EH (cell line): ENCODE measurements around the gene NFIA.

ENCODE experiments used
- DNase-seq: peaks from one replicate; pipeline ENCODE4 v3.0.0-alpha.2; 2015; ENCODE audit warnings: low read depth

The NFIA gene

DNA sequence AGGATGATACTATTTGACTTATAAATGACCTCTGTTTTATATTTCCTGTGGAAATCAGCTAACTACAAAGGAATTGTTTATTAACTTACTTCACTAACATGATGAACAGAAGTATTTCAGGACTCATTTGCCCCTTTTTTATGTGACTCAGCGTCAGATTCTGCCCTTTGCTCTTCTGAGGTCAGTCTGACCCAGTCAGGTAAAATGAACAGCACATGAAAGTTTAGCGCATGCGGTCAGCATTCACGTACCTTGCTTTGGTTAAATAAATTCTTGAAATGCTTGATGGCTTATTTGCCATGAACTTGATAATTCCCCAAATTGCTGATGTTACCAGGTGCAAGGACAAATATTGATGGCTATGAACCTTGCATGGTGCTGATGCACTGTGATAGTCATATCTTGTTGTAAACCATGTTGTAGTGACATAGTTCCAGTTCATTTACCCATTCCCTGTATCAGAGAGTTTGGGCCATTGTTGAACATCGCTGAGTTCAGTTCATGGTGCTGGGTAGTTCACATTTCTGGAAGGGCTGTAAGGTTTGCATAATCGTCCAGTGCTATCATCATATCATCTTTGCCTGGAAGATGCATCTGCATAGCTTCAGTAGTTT, 133.4 kb downstream of the NFIA start:
- no peak for DNase-seq

DNA sequence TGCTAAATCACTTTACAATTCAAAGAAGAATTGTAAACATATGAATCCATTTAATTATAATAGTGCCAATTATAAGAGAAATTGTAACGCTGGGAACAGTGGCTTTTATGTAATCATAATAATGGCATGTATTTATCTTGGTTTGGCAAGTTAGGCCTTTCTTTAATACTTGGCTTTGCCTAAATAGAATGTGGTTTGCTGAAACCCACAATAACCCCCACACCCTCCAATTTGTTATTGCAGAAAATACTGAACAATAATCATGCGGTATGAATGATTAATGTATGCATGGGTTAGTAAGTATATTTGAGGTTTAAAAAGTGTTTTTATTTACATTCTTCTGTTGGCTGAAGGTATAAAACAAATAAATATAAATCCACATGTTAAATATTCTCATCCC, 138.2 kb downstream of the NFIA start:
- no peak for DNase-seq

DNA sequence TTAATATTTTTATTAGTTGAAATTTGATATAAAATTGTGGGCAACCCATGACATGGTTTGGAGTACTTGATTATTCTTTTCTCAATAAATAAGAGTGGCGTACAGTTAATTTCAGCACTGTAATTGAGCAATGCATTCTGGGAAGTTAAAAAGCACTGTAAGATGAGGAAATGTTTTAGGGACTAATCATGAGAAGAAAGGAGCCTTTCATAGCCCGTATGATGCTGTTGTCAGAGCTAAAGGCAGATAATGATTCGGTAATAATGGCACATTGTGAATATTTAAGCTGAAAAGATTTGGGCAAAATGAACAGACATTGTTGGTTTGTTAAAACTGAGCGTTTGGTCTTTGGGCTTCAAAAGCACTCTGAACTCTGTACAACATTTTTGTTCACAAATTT, 139.3 kb downstream of the NFIA start:
- peak; percentile 5 for DNase-seq

DNA sequence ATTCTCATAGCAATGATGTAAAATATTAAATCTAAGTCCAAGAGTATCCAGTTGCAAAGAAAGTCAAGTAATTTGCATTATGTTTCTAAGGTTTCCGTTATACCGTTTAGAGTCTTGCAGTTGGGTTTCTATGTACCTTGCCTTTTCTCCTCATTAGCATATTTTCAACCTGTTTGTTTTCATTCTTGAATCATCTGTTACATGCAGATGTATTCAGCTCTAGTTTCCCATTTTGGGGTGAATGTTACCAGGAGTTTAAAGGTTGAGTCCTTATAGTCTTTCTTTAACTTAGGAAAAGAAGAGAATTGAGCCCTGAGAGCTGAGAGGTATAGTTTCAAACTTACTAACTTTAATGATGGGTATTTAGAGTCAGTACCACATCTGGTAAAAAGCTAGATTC, 139.9 kb downstream of the NFIA start:
- DNase-seq, result no peak

DNA sequence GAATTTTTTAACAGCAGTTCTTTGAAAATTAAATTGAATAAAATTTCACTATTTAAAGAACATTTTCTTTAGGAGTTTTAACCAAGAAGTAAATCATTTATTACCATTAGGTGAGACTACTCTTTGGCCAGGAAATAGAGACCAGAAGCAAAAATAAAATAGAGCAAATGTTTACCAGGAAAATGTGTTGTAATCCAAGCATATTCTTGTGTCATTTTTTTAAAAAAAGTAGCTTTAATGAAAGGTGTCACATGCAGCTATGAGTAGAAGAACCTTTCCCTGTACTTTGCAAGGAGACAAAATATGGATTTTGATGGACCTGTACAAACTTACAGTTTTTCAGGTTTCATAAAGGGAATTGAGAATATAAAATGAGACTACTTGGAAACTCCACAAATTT, 140.8 kb downstream of the NFIA start:
- no peak for DNase-seq

DNA sequence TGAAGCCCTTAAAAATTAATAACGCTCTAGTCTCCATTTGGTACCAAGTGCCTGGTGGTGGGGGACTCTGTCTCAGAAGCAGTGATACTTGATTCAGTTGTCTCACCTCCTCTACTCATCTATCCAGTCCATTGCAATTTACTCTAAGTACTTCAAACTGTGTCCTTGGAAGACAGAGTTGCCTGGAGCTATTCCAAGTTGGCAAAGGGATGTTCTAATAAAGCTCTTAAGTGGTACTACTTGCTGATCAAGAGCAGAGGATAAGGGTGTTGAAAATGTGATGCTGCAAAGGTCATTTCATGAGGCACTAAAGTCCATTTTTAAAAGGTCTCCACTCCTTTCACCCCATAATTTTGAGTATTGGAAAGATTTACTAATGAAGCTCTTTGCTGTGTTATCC, 142.2 kb downstream of the NFIA start:
- no peak for DNase-seq

DNA sequence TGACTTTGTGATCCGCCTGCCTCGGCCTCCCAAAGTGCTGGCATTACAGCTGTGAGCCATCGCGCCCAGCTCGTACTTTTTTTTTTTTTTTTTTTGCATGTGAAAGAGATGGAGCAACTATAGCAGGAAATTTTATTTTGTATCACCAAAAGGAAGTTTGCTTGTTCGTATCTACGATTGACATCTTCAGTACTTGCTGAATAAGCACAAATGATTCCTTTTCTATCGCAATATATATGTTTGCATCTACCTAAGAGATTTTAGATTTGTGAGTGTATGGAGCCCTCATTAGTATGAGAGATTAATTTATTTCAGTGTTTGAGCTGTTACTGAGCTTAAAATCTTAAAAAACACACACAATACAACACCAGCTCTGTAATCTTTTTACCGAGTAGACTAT, 143.1 kb downstream of the NFIA start:
- DNase-seq, result no peak

DNA sequence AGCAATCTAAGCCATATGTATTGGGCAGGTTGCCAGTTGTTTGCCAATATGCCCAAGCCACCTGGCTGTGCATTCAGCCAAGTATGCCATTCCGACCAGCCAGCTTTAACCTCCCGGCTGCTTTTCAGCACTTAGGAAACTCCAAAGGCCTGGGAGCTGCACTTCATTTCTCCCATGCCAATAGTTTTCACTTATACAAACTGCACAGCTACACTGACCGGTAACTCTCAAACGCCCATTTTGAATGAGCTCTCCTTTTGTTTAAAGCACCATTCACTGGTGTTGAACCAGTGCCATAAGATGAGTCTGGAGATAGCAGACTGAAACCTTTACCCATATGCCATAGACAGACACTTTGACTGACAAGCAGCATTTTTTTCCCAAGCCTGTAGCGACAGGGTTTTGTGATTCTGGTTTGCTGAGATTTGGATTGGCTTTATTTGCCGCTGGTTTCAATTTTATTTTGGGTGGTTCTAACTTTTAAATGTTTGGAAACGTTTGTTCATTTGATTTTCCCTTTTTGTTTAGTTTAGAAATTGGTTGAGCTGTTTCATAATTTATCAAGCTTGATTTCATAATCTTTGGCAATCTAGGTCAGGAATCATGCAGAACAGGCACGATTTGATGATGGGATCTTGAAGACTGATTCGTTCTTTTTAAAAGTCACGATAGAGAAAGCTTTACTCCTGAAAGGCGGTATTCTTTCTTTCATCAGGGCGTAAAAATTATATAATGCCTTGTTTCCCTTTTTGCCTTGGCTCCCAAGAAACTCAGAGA, 144.6 kb downstream of the NFIA start:
- DNase-seq, result no peak

DNA sequence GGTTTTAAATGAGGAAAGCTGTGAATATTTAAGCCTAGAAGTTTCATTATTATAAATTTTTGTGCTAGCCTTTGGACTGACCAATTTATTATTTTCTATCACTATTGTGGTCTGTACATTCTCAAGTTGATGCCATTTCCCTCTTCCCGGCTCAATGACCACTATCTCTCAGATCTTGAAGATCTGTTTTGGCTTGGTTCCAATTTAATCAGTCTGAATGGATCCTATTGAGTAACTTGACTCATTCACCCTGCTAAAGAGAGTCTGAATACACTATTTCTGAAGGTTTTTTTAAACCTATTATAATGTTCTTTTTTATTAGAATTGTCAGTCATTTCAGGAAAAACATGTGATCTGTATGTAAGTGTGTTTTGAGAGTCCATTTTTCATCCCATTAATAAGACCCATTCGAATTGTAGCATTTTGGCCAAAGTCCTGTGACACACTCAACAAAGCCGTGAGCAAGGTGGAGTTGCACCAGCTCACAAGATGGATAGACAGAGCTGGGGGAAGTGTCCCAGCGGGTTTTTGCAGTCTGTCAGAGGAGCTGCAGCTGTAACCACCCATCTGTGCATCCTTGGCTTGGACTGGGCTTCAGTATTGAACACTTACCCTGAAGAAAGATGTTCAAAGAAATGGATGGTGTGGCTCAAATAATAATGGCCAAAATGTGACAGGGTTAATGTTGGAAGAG, 145.6 kb downstream of the NFIA start:
- no peak for DNase-seq

DNA sequence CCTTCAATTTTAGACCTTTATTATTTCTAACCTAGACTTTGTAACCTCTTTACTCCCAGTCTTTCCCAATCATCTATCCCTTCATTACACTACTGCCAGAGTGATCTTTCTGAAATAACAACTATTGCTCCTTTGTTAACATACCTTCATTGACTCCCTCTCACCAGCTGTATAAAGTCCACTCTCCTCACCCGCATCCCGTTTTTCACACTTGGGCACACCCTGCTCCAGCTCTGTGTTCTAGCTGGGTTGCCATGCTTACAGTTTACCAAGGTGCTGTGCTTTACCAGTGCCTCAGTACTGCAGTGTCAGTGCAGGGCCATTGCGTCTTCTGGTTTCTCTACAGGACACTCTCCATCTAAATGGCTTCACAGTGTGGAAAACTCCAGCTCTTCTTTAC, 148.2 kb downstream of the NFIA start:
- no peak for DNase-seq

DNA sequence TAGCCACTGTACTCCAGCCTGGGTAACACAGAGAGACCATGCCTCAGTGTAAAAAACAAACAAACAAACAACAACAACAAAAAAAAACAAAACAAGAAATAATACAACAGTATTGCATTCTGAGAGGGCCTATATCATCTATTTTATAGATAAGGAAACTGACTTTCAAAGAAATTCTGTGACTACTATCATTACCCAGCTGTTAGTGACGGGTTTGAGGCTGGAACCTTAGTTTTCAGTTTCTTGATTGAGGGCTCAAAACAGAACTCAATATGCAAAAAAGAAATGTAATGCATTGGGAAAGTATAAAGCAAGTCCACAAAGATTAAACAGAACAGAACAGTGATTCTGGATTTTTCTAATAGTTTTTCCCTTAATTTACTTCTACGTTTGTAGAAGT, 149.4 kb downstream of the NFIA start:
- DNase-seq, result no peak

DNA sequence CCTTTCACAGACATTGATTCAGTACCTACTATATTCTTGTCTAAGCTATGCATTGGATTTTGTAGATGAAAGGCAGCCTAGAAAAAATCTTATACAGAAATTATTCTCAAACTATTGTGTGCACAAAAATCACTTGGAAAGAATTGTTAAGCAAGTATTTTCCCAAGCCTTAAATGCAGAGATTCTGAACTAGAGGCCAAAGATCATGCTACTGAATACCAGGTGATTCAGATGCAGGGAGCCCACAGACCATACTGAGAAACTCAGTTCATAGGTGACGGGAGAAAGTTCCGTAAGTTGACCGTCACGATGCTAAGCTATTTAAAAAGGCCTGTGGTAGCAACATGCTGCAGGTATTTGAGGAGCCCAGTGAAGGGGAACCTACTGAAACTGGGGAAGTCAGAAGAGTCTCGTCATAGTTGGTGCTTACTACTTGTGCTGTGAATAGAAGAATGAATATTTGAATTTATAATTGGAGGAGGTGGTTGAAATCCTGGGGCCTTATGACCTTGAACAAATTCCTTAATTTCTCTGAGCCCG, 150.8 kb downstream of the NFIA start:
- DNase-seq, result no peak

DNA sequence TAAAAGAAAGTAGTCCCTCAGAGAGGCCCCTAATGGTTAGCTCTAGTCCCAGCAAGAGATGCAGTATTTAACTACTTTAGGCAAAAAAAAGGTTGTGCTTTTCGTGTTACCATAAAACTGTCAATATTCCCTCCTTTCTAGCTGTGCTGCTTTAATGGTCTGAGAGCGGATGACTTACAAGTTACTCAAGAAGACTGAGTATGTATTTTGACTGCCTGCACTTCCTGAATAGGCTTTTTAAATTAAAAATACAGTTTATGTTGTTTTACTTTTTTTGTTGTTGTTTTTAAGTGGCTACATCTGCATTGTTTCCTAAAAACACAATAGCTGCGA, 152.2 kb downstream of the NFIA start:
- no peak for DNase-seq

DNA sequence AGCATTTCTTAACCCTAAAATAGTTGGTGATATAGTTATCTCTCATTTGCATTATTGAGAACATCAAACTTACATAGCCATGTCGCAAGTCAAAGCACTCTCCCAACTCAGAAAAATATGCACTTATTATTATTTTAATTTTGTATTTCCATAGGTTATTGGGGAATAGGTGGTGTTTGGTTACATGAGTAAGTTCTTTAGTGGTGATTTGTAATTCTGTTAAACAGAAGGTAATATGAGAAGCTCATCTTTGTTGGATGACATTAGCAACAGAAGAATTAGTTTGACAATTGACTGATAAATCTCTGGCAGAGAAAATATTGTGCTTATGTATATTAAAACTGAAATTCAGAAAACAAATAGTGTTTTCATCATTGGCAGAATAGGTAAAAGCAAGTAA, 154.8 kb downstream of the NFIA start:
- DNase-seq, result no peak

DNA sequence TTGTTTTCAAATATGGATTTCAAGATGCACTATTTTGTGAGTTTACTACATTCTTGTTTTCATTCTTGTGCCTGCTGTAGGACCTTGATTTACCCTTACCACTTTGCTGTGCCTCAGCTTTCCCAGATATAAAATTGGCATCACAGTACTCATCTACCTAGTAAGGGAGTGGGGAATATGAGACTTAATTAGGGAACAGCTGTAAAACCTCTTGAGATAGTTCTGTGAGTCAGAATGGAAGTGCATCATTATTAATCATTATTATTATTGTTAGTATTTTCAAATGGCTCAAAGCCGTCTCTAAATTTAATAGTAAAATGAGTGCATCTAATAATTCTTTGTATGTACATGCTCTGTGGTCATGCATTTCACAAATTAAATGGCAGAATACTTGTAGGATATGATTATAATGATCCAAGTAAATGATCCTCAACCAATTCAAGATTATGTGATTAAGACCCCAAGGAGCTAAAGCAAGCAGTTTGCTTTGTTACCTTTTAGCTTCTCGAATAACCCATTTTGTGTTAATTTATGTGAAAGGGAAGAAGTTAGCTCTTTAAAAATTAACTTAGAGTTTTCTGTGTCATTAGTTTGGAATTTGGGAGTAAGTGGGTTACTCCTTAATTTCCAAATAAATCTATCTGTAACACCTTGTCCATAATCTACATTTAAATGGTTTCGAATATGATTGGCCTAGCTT, 155.4 kb downstream of the NFIA start:
- no peak for DNase-seq

DNA sequence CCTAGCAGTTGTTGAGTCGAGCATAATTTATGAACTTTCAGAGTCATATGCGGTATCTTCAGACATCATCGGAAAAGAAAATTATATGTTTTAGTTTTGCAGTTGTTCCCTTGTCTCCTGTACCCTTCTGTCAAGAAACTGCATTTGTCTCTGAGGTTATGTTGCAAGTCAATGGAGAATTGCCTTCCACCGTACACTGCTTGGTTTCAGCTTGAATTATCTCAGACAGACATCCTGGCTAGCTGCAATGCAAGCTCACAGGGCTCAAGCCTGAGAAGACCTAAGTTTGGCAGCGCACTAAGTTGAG, 156.0 kb downstream of the NFIA start:
- DNase-seq, result no peak

DNA sequence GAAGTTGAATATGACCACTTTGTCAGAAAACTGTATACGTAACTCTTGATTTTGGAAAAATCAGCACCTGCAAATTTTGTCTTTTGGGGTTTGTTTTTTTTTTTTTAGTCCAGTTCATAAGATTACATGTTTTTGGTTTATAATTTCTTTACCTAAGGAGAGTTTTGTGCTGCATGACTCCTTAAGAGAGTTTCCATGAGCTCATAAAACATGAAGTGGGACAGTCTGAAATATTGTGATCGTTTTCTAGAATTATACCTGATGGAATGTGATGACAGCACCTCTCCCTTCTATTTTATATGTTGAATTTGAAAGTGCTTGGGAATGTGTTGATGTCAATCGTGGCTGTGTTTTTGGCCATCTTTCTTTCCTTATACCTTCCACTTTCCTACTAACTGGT, 158.5 kb downstream of the NFIA start:
- no peak for DNase-seq

DNA sequence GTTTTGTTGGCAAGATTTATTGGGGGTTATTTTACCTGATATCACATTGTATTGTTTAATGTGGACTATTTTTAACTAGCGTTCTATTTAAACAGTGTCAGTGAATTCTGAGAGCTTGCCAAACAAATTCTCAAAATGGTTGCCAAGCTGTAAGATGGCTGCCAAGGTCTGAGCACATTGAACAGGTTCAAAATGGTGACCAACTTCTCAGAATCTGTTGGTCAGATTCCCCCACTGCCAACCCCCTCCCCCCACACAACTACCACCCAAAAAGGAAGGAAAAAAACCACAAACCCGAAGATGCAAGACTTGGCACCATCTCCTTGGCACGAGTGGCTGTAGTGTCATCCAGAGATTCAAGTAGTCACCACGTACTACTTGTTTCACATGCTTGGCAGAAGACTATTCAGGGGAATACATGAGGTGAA, 159.1 kb downstream of the NFIA start:
- DNase-seq, result no peak

DNA sequence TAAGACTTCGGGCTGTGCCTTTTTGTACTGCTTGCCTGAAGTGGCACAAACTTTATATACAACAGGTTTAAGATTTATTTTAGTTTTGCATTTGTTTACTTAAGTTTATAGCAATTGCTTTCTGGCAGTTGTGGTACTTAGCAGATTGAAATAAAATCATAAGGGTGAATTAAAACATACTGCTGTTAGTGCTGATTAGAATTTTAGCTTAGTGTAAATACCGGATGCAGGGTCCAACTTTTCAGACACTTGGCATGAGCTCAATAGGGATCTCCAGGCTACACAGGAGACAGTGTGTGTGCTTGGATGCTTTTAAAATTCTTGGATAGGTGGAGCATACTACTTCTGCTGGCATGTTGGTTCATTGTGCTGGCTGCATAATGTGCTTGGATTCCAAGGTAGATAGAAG, 159.6 kb downstream of the NFIA start:
- no peak for DNase-seq

DNA sequence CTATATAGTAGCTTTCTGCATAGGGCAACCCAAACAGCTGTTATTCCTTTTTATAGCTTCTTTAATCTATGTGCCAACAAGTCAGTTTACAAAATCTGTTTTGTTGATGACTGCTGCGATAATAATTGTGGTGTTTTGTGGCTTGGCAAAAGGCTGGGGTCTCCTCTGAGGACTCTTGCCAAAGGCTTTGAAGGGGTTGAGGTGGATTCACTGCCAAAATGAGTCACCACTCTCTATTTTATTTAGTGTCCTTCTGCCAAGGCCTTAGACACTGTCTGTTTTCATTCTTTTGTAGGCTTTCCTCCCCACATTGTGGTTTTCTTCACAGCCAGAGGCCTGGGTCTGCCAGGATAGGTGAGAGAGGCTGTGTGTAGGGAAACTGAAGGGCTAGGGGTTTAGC, 161.8 kb downstream of the NFIA start:
- peak; percentile 7 for DNase-seq

DNA sequence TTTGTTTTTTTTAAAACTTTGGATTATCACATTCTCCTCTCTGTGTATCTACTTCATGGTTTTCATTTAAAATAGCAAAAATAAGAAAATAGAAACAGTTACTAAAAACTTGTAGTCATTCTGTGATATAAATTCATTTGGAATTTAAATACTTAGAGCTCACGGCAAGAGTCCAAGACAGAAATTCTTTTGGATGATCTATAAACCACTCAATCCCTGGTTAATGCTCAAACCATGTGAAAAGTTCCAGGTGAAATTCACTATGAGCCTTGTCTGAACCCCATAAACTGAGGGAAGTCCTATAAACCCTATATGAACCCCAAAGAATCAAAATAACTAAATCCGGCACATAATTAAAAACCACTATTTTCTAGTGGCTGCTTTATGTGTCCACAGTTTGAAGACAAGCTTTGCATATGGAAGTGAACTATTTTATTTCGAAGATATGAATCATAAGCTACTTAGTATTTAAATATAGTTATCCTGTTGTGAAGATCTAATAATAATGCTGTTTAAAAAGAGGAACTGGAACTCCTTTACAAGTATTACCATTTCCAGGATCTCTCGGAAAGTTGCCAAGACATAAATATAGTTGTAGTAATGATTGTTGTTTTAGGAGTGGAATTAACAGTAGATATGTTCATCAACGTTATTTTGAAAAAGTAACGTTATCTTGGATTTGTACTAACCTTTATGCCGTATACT, 163.5 kb downstream of the NFIA start:
- no peak for DNase-seq
